Neural cell (in vitro differentiated cells): ENCODE data around the gene ATXN7L1. TPM values are rescaled to one million over a fixed set of nuclear protein-coding genes. Genes with fewer than 3 reads are reported as not detected.

Experiments
- H2AFZ ChIP-seq: fragments of 200-600, 300-800 bp; sonication (generic), shearing (Covaris generic); 2 replicates; pipeline ENCODE4 v1.6.0; 2014; ENCODE audit warnings: low read depth, mild to moderate bottlenecking, antibody characterized with exemption, low read length, moderate library complexity
- H3F3A ChIP-seq: fragments of 200-600 bp; shearing (Covaris generic); 2 replicates; pipeline ENCODE4 v1.6.1; 2016; ENCODE audit warnings: mild to moderate bottlenecking, moderate library complexity, mixed read lengths, antibody characterized with exemption, low read length; ENCODE audit not compliant: insufficient read depth, poor library complexity, severe bottlenecking
- H3K27ac ChIP-seq: fragments of 200-600, 300-800 bp; sonication (generic), shearing (Covaris generic); 2 replicates; pipeline ENCODE4 v1.5.1; 2014; ENCODE audit warnings: mild to moderate bottlenecking, low read length, moderate library complexity
- H3K27me3 ChIP-seq: fragments of 300-800, 200-600 bp; sonication (generic), shearing (Covaris generic); 2 replicates; pipeline ENCODE4 v1.6.0; 2014; ENCODE audit warnings: mild to moderate bottlenecking, low read depth, low read length, moderate library complexity; ENCODE audit not compliant: insufficient read depth
- H3K36me3 ChIP-seq: fragments of 300-800, 200-600 bp; sonication (generic), shearing (Covaris generic); 2 replicates; pipeline ENCODE4 v1.5.1; 2014; ENCODE audit warnings: mild to moderate bottlenecking, antibody characterized with exemption, low read length, moderate library complexity; ENCODE audit not compliant: insufficient read depth
- H3K4me2 ChIP-seq: fragments of 300-800, 200-600 bp; sonication (generic), shearing (Covaris generic); 2 replicates; pipeline ENCODE4 v1.6.0; 2014; ENCODE audit warnings: mild to moderate bottlenecking, low read length
- H3K4me3 ChIP-seq: fragments of 300-800, 200-600 bp; sonication (generic), shearing (Covaris generic); 2 replicates; pipeline ENCODE4 v1.5.1; 2014; ENCODE audit warnings: mild to moderate bottlenecking, low read length, moderate library complexity
- H3K79me2 ChIP-seq: fragments of 200-600 bp; shearing (Covaris generic); replicated peaks from 2 replicates; pipeline ENCODE4 v1.6.0; 2014; ENCODE audit warnings: mild to moderate bottlenecking, low read length, moderate library complexity; ENCODE audit not compliant: insufficient read depth
- H3K9ac ChIP-seq: fragments of 300-800, 200-600 bp; sonication (generic), shearing (Covaris generic); 2 replicates; pipeline ENCODE4 v1.6.1; 2016; ENCODE audit warnings: mild to moderate bottlenecking, low read length, mixed read lengths
- H3K9me2 ChIP-seq: fragments of 200-600 bp; shearing (Covaris generic); 2 replicates; pipeline ENCODE4 v1.6.1; 2016; ENCODE audit warnings: mild to moderate bottlenecking, low read length, mixed read lengths; ENCODE audit not compliant: insufficient read depth
- H3K9me3 ChIP-seq: fragments of 200-600, 300-800 bp; sonication (generic), shearing (Covaris generic); 2 replicates; pipeline ENCODE4 v1.6.1; 2016; ENCODE audit warnings: mild to moderate bottlenecking, mixed run types, low read length, moderate library complexity, mixed read lengths
- H4K20me1 ChIP-seq: fragments of 200-600 bp; shearing (Covaris generic); 2 replicates; pipeline ENCODE4 v1.6.1; 2016; ENCODE audit warnings: mild to moderate bottlenecking, mixed run types; ENCODE audit not compliant: insufficient read depth
- CTCF ChIP-seq: fragments of 450-650 bp; IDR thresholded peaks from 2 replicates; pipeline ENCODE4 v1.5.1; 2014; ENCODE audit warnings: antibody characterized with exemption, mild to moderate bottlenecking, moderate library complexity; ENCODE audit not compliant: poor library complexity, severe bottlenecking
- EP300 ChIP-seq: fragments of 450-650 bp; conservative IDR thresholded peaks from 2 replicates; pipeline ENCODE4 v1.6.1; 2014; ENCODE audit warnings: antibody characterized with exemption, mild to moderate bottlenecking, moderate library complexity; ENCODE audit not compliant: poor library complexity, severe bottlenecking
- EZH2 ChIP-seq: fragments of 200-600, 300-800 bp; shearing (Covaris generic), sonication (generic); IDR thresholded peaks from 2 replicates; pipeline ENCODE4 v1.6.1; 2014; ENCODE audit warnings: antibody characterized with exemption, low read length, borderline replicate concordance, mild to moderate bottlenecking; ENCODE audit not compliant: insufficient read depth, poor library complexity, severe bottlenecking
- MXI1 ChIP-seq: fragments of 450-650 bp; conservative IDR thresholded peaks from 2 replicates; pipeline ENCODE4 v1.6.1; 2014; ENCODE audit warnings: antibody characterized with exemption, mild to moderate bottlenecking; ENCODE audit not compliant: poor library complexity, severe bottlenecking
- POLR2AphosphoS5 ChIP-seq: IDR thresholded peaks from 2 replicates; pipeline ENCODE4 v1.6.1; 2012
- RAD21 ChIP-seq: fragments of 450-650 bp; conservative IDR thresholded peaks from 2 replicates; pipeline ENCODE4 v1.6.1; 2014; ENCODE audit warnings: antibody characterized with exemption, mild to moderate bottlenecking, moderate library complexity
- REST ChIP-seq: IDR thresholded peaks from 2 replicates; pipeline ENCODE4 v1.6.1; 2012; ENCODE audit warnings: borderline replicate concordance
- SMC3 ChIP-seq: fragments of 450-650 bp; conservative IDR thresholded peaks from 2 replicates; pipeline ENCODE4 v1.6.1; 2014; ENCODE audit warnings: antibody characterized with exemption, mild to moderate bottlenecking, moderate library complexity; ENCODE audit not compliant: poor library complexity
- TAF1 ChIP-seq: IDR thresholded peaks from 2 replicates; pipeline ENCODE4 v1.6.1; 2012; ENCODE audit warnings: low read depth
- polyA plus RNA-seq: library from polyadenylated mRNA; depleted of rRNA; stranded (reverse); fragments of >200 nt; gene quantifications from 2 replicates; pipeline ENCODE4 v1.2.3, GENCODE V29; 2014

ATXN7L1 gene
- polyA plus RNA-seq, 1 donor from 2014 or later, result 4.3 TPM

GRCh38 chr7:105622106-105622731, 254.2 kb downstream of the ATXN7L1 start:
- H2AFZ ChIP-seq, result no peak overlapping the region
- no peaks in the 10 kb centered on the region for H3K79me2 ChIP-seq
- no peaks in the 10 kb centered on the region for H3F3A ChIP-seq
- H3K36me3 ChIP-seq, result peaks cover 5% of the 10 kb centered on the region
- H3K9me2 ChIP-seq, result no peaks in the 10 kb centered on the region
- no peak overlapping the region for H3K9ac ChIP-seq
- no peak overlapping the region for H3K4me3 ChIP-seq
- no peaks in the 10 kb centered on the region for H3K27me3 ChIP-seq
- H3K4me2 ChIP-seq, result no peak overlapping the region
- no peaks in the 10 kb centered on the region for H3K9me3 ChIP-seq
- H4K20me1 ChIP-seq, result no peaks in the 10 kb centered on the region
- no peak for TF ChIP-seq REST
- no peak for TF ChIP-seq EZH2
- TF ChIP-seq CTCF, result no peak
- no peak for TF ChIP-seq RAD21
- H3K27ac ChIP-seq, result no peak overlapping the region

GRCh38 chr7:105621617-105622016, 254.8 kb downstream of the ATXN7L1 start:
- H3K9me2 ChIP-seq, result no peaks in the 10 kb centered on the region
- H3K9me3 ChIP-seq, result no peaks in the 10 kb centered on the region
- no peak overlapping the region for H3K4me2 ChIP-seq
- H2AFZ ChIP-seq, result no peak overlapping the region
- H3K27me3 ChIP-seq, result no peaks in the 10 kb centered on the region
- no peak for TF ChIP-seq EZH2
- no peak for TF ChIP-seq SMC3
- TF ChIP-seq POLR2AphosphoS5, result no peak
- no peak for TF ChIP-seq TAF1
- no peak for TF ChIP-seq EP300
- no peak for TF ChIP-seq REST
- no peak for TF ChIP-seq RAD21
- TF ChIP-seq MXI1, result no peak
- TF ChIP-seq CTCF, result no peak
- no peak overlapping the region for H3K27ac ChIP-seq
- H3K4me3 ChIP-seq, result no peak overlapping the region
- no peak overlapping the region for H3K9ac ChIP-seq
- H3F3A ChIP-seq, result no peaks in the 10 kb centered on the region
- H4K20me1 ChIP-seq, result no peaks in the 10 kb centered on the region
- peaks cover 5% of the 10 kb centered on the region for H3K36me3 ChIP-seq
- H3K79me2 ChIP-seq, result no peaks in the 10 kb centered on the region
